ENCODE data around the gene CACNA1C.

Gene CACNA1C

GRCh38 chr12:2329661-2330210 lies 276.9 kb downstream of the CACNA1C start:
- Histone ChIP-seq H3K27ac (no peak overlapping the region), H3K79me2 (ENCODE audit: insufficient read depth, low read depth) (no peaks in the 10 kb centered on the region), H4K20me1 (ENCODE audit: insufficient read depth) (no peaks in the 10 kb centered on the region), H3K36me3 (ENCODE audit: insufficient read depth) (no peaks in the 10 kb centered on the region), H3K4me1 (ENCODE audit: low read depth, poor library complexity, severe bottlenecking) (peaks cover 3% of the 10 kb centered on the region), H2AFZ (ENCODE audit: low read depth) (no peak overlapping the region), H3K4me3 (IDR thresholded peaks at IDR 0.05; ENCODE audit: insufficient read depth, low read depth, low read length) (no peak overlapping the region), H3K27me3 (ENCODE audit: insufficient read depth, low read depth) (no peaks in the 10 kb centered on the region), H3K4me2 (no peak overlapping the region), H3K9ac (no peak overlapping the region)
- no peak for TF ChIP-seq CTCF (conservative IDR thresholded peaks at IDR 0.05; ENCODE audit: low read depth, low read length)

DNA sequence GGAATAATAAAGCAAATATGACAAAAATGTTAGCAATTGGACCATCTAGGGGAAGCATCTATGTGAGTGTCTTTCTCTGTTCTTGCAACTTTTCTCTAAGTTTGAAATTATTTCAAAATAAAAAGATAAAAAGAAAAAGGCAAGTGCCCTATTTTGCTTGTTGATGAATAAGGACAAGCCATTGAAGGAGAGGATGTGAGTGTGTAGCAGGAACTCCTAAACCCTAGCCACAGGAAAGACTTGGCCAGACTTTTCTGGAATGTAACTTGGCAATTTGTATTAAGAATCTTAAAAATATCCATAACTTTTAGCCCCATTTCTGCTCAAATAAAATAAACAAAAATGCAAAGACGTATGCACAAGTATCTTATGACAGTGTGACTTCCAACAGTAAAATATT lies 279.4 kb downstream of the CACNA1C start:
- Histone ChIP-seq H4K20me1 (ENCODE audit: insufficient read depth) (no peaks in the 10 kb centered on the region), H3K36me3 (ENCODE audit: insufficient read depth) (no peaks in the 10 kb centered on the region), H3K27me3 (ENCODE audit: insufficient read depth, low read depth) (no peaks in the 10 kb centered on the region), H3K4me2 (no peak overlapping the region), H3K9ac (no peak overlapping the region), H3K4me3 (IDR thresholded peaks at IDR 0.05; ENCODE audit: insufficient read depth, low read depth, low read length) (no peak overlapping the region), H2AFZ (ENCODE audit: low read depth) (no peak overlapping the region), H3K27ac (no peak overlapping the region), H3K4me1 (ENCODE audit: low read depth, poor library complexity, severe bottlenecking) (peaks cover 28% of the 10 kb centered on the region), H3K79me2 (ENCODE audit: insufficient read depth, low read depth) (no peaks in the 10 kb centered on the region)
- no peak for TF ChIP-seq CTCF (conservative IDR thresholded peaks at IDR 0.05; ENCODE audit: low read depth, low read length)

- Histone ChIP-seq H2AFZ (ENCODE audit: low read depth) (no peak overlapping the region), H3K4me3 (IDR thresholded peaks at IDR 0.05; ENCODE audit: insufficient read depth, low read depth, low read length) (no peak overlapping the region), H3K9ac (no peak overlapping the region), H3K27ac (no peak overlapping the region), H3K36me3 (ENCODE audit: insufficient read depth) (no peaks in the 10 kb centered on the region), H3K27me3 (ENCODE audit: insufficient read depth, low read depth) (no peaks in the 10 kb centered on the region), H3K4me2 (no peak overlapping the region), H3K4me1 (ENCODE audit: low read depth, poor library complexity, severe bottlenecking) (peaks cover 35% of the 10 kb centered on the region), H4K20me1 (ENCODE audit: insufficient read depth) (no peaks in the 10 kb centered on the region), H3K79me2 (ENCODE audit: insufficient read depth, low read depth) (no peaks in the 10 kb centered on the region)
- TF ChIP-seq CTCF (conservative IDR thresholded peaks at IDR 0.05; ENCODE audit: low read depth, low read length), result no peak
Measured at GRCh38 chr12:2332947-2333346, 280.2 kb downstream of the CACNA1C start.

- Histone ChIP-seq H3K27me3 (ENCODE audit: insufficient read depth, low read depth) (no peaks in the 10 kb centered on the region), H4K20me1 (ENCODE audit: insufficient read depth) (no peaks in the 10 kb centered on the region), H3K36me3 (ENCODE audit: insufficient read depth) (no peaks in the 10 kb centered on the region), H3K4me2 (no peak overlapping the region), H3K4me1 (ENCODE audit: low read depth, poor library complexity, severe bottlenecking) (peaks cover 37% of the 10 kb centered on the region), H3K4me3 (IDR thresholded peaks at IDR 0.05; ENCODE audit: insufficient read depth, low read depth, low read length) (no peak overlapping the region), H3K9ac (no peak overlapping the region), H2AFZ (ENCODE audit: low read depth) (no peak overlapping the region), H3K79me2 (ENCODE audit: insufficient read depth, low read depth) (no peaks in the 10 kb centered on the region), H3K27ac (no peak overlapping the region)
- TF ChIP-seq CTCF (conservative IDR thresholded peaks at IDR 0.05; ENCODE audit: low read depth, low read length), result no peak
Measured at GRCh38 chr12:2333491-2334195, 280.9 kb downstream of the CACNA1C start.
